Limb (tissue), 2 donors: ENCODE data around the gene IRF7.

Source experiments
- DNase-seq, 2 donors: peaks; one replicate each; pipeline ENCODE4 v3.0.0-alpha.2; 2016; ENCODE audit errors: extremely low spot score in 2 of 2

IRF7 gene

DNA sequence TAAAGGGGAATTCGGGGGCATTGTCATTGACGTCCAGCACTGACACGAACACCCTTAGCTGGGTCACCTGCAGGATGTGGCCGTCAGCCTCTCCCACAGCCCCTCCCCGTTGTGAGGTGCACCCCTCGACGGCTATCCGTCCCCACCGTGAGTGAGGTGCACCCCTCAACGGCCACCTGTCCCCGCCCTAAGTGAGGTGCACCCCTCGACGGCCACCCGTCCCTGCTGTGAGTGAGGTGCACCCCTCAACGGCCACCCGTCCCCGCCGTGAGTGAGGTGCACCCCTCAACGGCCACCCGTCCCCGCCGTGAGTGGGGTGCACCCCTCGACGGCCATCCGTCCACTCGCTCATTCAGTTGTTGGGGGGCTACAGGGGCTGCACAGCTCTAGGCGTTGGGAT, 6.1 kb upstream of the IRF7 start:
- no peak for DNase-seq

DNA sequence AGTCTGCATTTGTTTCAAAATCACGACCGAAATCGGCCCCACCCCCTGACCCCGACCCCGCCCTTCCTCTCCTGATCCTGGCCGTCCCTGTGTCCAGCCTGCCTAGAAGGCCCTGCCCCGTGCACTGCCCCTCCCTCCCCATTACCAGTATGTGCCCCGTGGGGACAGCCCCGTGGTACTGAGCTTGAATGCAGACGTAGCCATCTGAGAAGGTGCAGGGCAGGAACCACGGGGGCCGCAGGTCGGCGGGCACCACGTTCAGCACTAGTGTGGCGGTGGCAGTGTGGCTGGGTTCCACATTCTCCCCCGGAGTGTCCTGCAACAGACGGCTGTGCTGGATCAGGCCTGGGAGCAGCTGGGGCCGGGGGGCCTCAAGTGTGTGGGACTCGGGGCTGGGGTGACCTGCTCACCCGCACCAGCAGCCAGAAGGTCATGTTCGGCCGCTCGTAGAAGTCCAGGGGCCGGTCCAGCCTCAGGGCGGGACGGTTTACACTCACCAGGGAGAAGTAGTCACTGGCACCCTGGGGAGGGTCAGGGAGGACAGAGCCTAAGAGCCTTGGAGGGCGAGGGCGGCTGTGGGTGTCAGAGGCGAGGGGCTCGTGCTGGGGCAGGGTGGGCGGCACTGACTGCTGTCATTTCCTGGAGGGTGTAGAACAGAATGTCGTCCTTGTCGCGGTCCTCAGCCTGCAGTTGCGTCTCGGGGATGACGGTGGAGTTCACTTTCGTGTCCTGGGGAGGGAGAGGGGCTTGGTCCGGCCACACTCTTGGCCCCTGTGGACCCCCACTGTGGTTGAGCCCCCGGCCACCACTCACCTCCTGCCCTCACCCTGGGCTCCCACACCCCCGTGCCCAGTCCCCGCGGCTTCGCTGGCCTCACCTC, 5.4 kb upstream of the IRF7 start:
- DNase-seq = peak in 1 of 2 donors; percentile 28

DNA sequence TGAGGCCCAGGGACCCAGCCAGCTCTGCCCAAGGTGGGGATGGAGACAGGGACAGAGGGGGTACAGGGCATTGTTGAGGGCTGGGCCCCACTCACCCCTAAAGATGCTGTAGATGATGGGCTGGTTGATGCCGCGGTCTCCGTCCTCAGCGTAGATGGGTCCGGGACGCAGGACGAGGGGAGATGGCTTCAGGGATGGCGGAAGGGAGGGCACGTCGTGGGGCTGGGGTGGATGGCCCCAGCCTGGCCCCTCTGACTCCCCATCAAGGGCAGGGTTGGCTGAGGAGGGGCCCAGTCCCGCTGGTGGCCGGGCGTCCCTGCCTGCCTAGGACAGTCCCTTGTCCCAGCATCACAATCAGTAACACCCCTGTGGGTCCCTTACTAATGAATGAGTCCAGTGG, 4.5 kb upstream of the IRF7 start:
- no peak for DNase-seq

DNA sequence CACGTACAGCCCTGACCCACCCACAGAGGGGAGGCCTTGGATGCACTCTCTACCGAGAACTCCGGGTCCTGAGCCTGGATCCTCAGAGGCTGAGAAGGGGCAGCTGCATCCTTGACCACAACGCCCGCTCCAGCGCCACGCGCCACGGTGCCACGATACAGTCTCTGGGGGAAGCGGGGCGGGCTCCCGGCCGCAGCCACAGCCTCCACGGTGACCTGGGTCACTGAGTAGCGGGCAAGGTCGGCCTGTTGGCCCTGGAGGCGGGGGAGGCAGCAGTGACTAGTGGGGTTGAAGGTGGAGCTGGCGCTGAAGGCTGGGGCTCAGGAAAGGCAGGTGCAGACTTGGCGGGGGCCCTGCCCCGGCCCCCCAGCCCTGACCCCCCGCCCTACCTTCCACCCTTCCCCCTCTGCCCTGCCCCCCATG, 3.9 kb upstream of the IRF7 start:
- DNase-seq = no peak

- DNase-seq = no peak
Observed at GRCh38 chr11:618856-619627, 3.3 kb upstream of the IRF7 start.

DNA sequence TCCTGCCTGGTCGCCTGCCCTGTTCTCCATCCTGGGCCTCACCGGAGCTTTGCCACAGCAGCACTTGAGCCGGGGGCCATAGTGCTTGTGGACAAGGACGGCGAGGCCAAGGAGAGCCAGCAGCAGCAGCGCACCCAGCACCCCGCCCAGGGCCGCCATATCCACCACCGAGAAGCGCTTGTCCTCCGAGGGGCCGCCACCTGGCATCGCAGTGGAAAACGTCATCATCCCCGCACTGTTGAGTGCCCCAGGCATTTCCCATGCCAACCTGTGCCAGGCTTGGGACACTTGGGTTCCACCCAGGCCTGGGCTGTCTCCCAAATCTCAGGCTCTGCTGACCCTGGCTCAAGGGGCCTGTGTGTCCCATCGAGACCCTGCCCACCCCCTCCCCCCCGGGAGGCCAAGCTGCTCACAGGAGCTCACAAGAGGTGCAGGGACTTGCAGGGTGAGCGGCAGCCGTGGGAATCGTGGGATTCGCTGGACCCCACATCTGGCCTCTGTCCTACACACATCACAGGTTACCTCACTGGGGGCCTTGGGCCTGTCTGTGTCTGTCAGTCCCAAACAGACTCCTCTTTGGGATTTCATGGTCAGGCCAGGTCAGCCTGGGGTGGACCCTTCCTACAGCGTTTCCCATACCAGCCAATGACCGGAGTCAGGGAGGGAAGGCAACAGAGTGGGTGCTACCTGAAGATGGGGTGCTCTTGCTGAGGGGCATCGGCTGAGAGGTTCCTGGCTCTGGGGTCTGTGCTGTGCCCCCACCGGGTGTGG, 2.3 kb upstream of the IRF7 start:
- no peak for DNase-seq

GRCh38 chr11:617199-617911, 1.6 kb upstream of the IRF7 start:
- DNase-seq = no peak

- DNase-seq = no peak
Observed at GRCh38 chr11:616320-617198, 809 bp upstream of the IRF7 start.

DNA sequence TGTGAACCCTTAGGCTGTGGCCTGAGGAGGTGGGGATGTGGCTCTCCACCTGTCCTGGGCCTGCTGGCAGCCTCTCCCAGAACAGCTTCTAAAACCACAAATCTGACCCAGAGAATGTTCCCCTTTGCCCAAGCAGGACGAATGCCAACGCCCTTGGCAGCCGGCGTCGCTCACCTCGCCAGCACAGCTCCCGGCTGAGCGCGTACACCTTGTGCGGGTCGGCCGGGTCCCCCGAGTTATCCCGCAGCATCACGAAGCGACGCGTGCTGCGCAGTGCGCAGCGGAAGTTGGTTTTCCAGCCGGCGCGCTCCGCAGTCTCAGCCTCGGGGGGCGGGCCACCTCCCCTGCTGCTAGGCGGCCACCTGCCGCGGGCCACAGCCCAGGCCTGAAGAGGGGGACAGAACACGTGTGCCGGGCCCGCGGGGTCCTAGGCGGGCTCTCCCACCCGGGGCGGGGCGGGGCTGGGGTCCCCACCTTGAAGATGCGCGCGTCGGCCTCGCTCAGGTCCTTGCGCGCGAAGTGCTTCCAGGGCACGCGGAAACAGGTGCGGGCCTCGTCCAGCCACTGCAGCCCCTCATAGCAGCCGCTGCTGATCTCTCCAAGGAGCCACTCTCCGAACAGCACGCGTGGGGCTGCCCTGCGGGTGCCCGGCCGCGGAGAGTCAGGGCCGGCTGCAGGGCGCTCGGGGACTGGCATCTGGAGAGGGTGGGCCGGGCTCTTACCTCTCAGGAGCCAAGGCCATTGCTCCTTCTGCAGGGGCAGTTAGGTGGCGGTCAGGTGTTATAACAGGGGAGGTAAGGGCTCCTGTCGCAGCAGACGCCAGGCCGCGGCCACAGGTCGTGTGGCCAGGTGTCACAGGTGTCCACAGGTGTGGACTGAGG, 887 bp downstream of the IRF7 start:
- DNase-seq = no peak

GRCh38 chr11:614021-614622, 1.6 kb downstream of the IRF7 start:
- no peak for DNase-seq

- DNase-seq = peak in 1 of 2 donors; percentile 68
Observed at GRCh38 chr11:613369-613968, 2.3 kb downstream of the IRF7 start.

GRCh38 chr11:612961-613300, 2.8 kb downstream of the IRF7 start:
- DNase-seq = no peak

- no peak for DNase-seq
Observed at GRCh38 chr11:612201-612960, 3.4 kb downstream of the IRF7 start.

GRCh38 chr11:611001-611996, 4.5 kb downstream of the IRF7 start:
- DNase-seq = no peak

GRCh38 chr11:610146-610801, 5.5 kb downstream of the IRF7 start:
- DNase-seq = no peak

DNA sequence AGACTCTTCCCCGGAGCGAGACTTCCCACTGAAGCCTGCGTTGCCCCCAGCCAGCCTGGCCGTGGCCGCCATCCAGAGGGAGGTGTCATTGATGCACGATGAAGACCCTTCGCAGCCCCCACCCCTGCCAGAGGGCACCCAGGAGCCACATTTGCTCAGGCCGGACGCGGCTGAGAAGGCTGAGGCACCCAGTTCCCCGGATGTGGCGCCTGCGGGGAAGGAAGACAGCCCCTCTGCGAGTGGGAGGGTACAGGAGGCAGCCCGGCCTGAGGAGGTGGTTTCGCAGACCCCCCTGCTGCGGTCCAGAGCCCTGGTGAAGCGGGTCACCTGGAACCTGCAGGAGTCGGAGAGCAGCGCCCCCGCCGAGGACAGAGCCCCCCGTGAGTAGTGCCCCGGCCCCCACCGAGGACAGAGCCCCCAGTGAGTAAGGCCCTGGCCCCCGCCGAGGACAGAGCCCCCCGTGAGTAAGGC, 6.4 kb downstream of the IRF7 start:
- DNase-seq = no peak
